IMR-90 (cell line): Measurements from ENCODE around the gene ARPC4. TPM values are rescaled to one million over a fixed set of nuclear protein-coding genes. Genes with fewer than 3 reads are reported as not detected.

Experiments used
- ATAC-seq: fragments of 200-7000 bp; cut with Tn5 transposase; 2 replicates; pipeline ENCODE4 v1.9.1; 2020; ENCODE audit warnings: low read depth, mild to moderate bottlenecking, moderate library complexity
- BruUV-seq: library from RNA; stranded (reverse); fragments of 400-500 nt; replicated peaks from 2 replicates; lab custom pipeline; 2021; lab: Mats Ljungman, UMichigan
- CTCF ChIA-PET: fragments of 300-600 bp; formaldehyde crosslinking; extraction: SDS; loops from one replicate; lab custom pipeline; 2021; ENCODE audit warnings: antibody characterized with exemption; lab: Yijun Ruan, JAX
- POLR2A ChIA-PET: fragments of 300-600 bp; sonication (Branson Sonifier 250); formaldehyde crosslinking; loops from one replicate; lab custom pipeline; 2022; ENCODE audit warnings: antibody characterized with exemption; ENCODE audit not compliant: unreplicated experiment; lab: Charles Lee
- DNase-seq: peaks from one replicate; pipeline ENCODE4 v3.0.0; 2013
- H2AFZ ChIP-seq: replicated peaks from 2 replicates; pipeline ENCODE3; 2013; ENCODE audit warnings: low read length, mild to moderate bottlenecking; ENCODE audit not compliant: poor library complexity
- H2AK5ac ChIP-seq: 2 replicates; pipeline ENCODE4 v1.6.1; 2013; ENCODE audit warnings: low read depth, low read length, inconsistent platforms
- H2AK9ac ChIP-seq: replicated peaks from 2 replicates; pipeline ENCODE3; 2013; ENCODE audit warnings: mild to moderate bottlenecking, low read depth, low read length, moderate library complexity; ENCODE audit not compliant: poor library complexity
- H2BK120ac ChIP-seq: 2 replicates; pipeline ENCODE4 v1.6.1; 2013; ENCODE audit warnings: low read depth, low read length, inconsistent platforms
- H2BK15ac ChIP-seq: 3 replicates; pipeline ENCODE4 v1.6.1; 2013; ENCODE audit warnings: low read depth, low read length, inconsistent platforms
- H2BK20ac ChIP-seq: 2 replicates; pipeline ENCODE4 v1.6.1; 2013; ENCODE audit warnings: low read depth, mild to moderate bottlenecking, inconsistent platforms, low read length, moderate library complexity
- H2BK5ac ChIP-seq: 2 replicates; pipeline ENCODE4 v1.6.1; 2013; ENCODE audit warnings: mild to moderate bottlenecking, low read depth, low read length, inconsistent platforms; ENCODE audit not compliant: poor library complexity, severe bottlenecking
- H3K14ac ChIP-seq: replicated peaks from 2 replicates; pipeline ENCODE4 v1.6.1; 2013; ENCODE audit warnings: low read depth, low read length, inconsistent platforms
- H3K18ac ChIP-seq: 2 replicates; pipeline ENCODE4 v1.6.1; 2013; ENCODE audit warnings: low read depth, low read length, control low read depth
- H3K23ac ChIP-seq: 2 replicates; pipeline ENCODE4 v1.6.1; 2013; ENCODE audit warnings: low read depth, low read length, inconsistent platforms
- H3K27ac ChIP-seq: 2 replicates; pipeline ENCODE4 v1.5.1; 2013; ENCODE audit warnings: mild to moderate bottlenecking, control low read depth, low read length; ENCODE audit not compliant: insufficient read depth
- H3K27me3 ChIP-seq: 2 replicates; pipeline ENCODE4 v1.6.1; 2013; ENCODE audit warnings: low read length; ENCODE audit not compliant: control insufficient read depth, insufficient read depth
- H3K36me3 ChIP-seq: 2 replicates; pipeline ENCODE4 v1.6.1; 2013; ENCODE audit warnings: low read length, mixed read lengths; ENCODE audit not compliant: control insufficient read depth, insufficient read depth
- H3K4ac ChIP-seq: 2 replicates; pipeline ENCODE4 v1.6.1; 2013; ENCODE audit warnings: low read depth, low read length, inconsistent platforms
- H3K4me1 ChIP-seq: 2 replicates; pipeline ENCODE4 v1.6.1; 2013; ENCODE audit warnings: low read length, mixed read lengths; ENCODE audit not compliant: control insufficient read depth, insufficient read depth
- H3K4me2 ChIP-seq: 2 replicates; pipeline ENCODE4 v1.6.1; 2013; ENCODE audit warnings: low read depth, mild to moderate bottlenecking, control low read depth, low read length, moderate library complexity
- H3K4me3 ChIP-seq: 2 replicates; pipeline ENCODE4 v1.5.1; 2013; ENCODE audit warnings: low read depth, mild to moderate bottlenecking, control low read depth, low read length, moderate library complexity; ENCODE audit not compliant: insufficient read depth
- H3K56ac ChIP-seq: 2 replicates; pipeline ENCODE4 v1.6.1; 2013; ENCODE audit warnings: low read length, inconsistent platforms; ENCODE audit not compliant: insufficient read depth; ENCODE audit errors: extremely low read depth
- H3K79me1 ChIP-seq, 2 experiments: 2 replicates each; pipeline ENCODE4 v1.6.1; 2013; ENCODE audit warnings: low read length in 2 of 2, inconsistent platforms in 1 of 2, low read depth in 1 of 2
- H3K9ac ChIP-seq: 2 replicates; pipeline ENCODE4 v1.6.1; 2013; ENCODE audit warnings: low read depth, low read length, control low read depth
- H3K9me1 ChIP-seq: 2 replicates; pipeline ENCODE4 v1.6.1; 2013; ENCODE audit warnings: low read length, inconsistent platforms; ENCODE audit not compliant: insufficient read depth
- H3K9me3 ChIP-seq: 2 replicates; pipeline ENCODE4 v1.6.1; 2013; ENCODE audit warnings: low read length; ENCODE audit not compliant: control insufficient read depth, insufficient read depth
- H4K20me1 ChIP-seq: 2 replicates; pipeline ENCODE4 v1.6.1; 2013; ENCODE audit warnings: low read length, inconsistent platforms; ENCODE audit not compliant: insufficient read depth
- H4K5ac ChIP-seq: 2 replicates; pipeline ENCODE4 v1.6.1; 2013; ENCODE audit warnings: mild to moderate bottlenecking, low read depth, low read length, control low read depth
- H4K8ac ChIP-seq, 2 experiments: 2 replicates each; pipeline ENCODE4 v1.6.1; 2013; ENCODE audit warnings: low read depth in 2 of 2, low read length in 2 of 2, control low read depth in 1 of 2, inconsistent platforms in 1 of 2
- H4K91ac ChIP-seq: 2 replicates; pipeline ENCODE4 v1.6.1; 2013; ENCODE audit warnings: low read depth, low read length, inconsistent platforms; ENCODE audit not compliant: insufficient read depth
- BHLHE40 ChIP-seq: fragments of 150-350 bp; IDR thresholded peaks from 2 replicates; pipeline ENCODE4 v1.6.1; 2016; ENCODE audit warnings: mild to moderate bottlenecking, low read depth, low read length
- CEBPB ChIP-seq: IDR thresholded peaks from 2 replicates; pipeline ENCODE4 v1.6.1; 2012; ENCODE audit warnings: low read depth, low read length, improper control_type of control experiment
- CHD1 ChIP-seq: IDR thresholded peaks from 2 replicates; pipeline ENCODE4 v1.6.1; 2012; ENCODE audit warnings: low read depth, low read length, improper control_type of control experiment
- CTCF ChIP-seq: conservative IDR thresholded peaks from 2 replicates; pipeline ENCODE4 v1.5.1; 2012; ENCODE audit warnings: mild to moderate bottlenecking, low read depth, low read length, improper control_type of control experiment
- ELK1 ChIP-seq: fragments of 150-350 bp; IDR thresholded peaks from 2 replicates; pipeline ENCODE4 v1.6.1; 2016; ENCODE audit warnings: low read depth, mild to moderate bottlenecking, low read length, moderate library complexity, borderline replicate concordance
- FOS ChIP-seq: fragments of 150-350 bp; IDR thresholded peaks from 2 replicates; pipeline ENCODE4 v1.6.1; 2016; ENCODE audit warnings: low read depth, low read length
- MAFK ChIP-seq: IDR thresholded peaks from 2 replicates; pipeline ENCODE4 v1.6.1; 2012; ENCODE audit warnings: low read depth, low read length, improper control_type of control experiment
- MAZ ChIP-seq: IDR thresholded peaks from 2 replicates; pipeline ENCODE4 v1.6.1; 2012; ENCODE audit warnings: low read depth, mild to moderate bottlenecking, low read length, improper control_type of control experiment, moderate library complexity, borderline replicate concordance
- MXI1 ChIP-seq: IDR thresholded peaks from 2 replicates; pipeline ENCODE4 v1.6.1; 2012; ENCODE audit warnings: low read depth, mild to moderate bottlenecking, low read length, moderate library complexity, borderline replicate concordance
- NFE2L2 ChIP-seq: fragments of 150-350 bp; IDR thresholded peaks from 2 replicates; pipeline ENCODE4 v1.6.1; 2016; ENCODE audit warnings: low read depth, mild to moderate bottlenecking, low read length
- POLR2A ChIP-seq: IDR thresholded peaks from 2 replicates; pipeline ENCODE4 v1.6.1; 2012; ENCODE audit warnings: mild to moderate bottlenecking, low read depth, low read length
- RAD21 ChIP-seq: IDR thresholded peaks from 2 replicates; pipeline ENCODE4 v1.6.1; 2012; ENCODE audit warnings: low read length, improper control_type of control experiment
- RCOR1 ChIP-seq: IDR thresholded peaks from 2 replicates; pipeline ENCODE4 v1.6.1; 2012; ENCODE audit warnings: mild to moderate bottlenecking, low read length, improper control_type of control experiment; ENCODE audit not compliant: insufficient replicate concordance
- RFX5 ChIP-seq: IDR thresholded peaks from 2 replicates; pipeline ENCODE4 v1.8.0; 2012; ENCODE audit warnings: low read depth, mild to moderate bottlenecking, low read length, moderate library complexity
- SMC3 ChIP-seq: fragments of 150-350 bp; IDR thresholded peaks from 2 replicates; pipeline ENCODE4 v1.6.1; 2016; ENCODE audit warnings: low read depth, mild to moderate bottlenecking, antibody characterized with exemption, low read length, moderate library complexity
- USF2 ChIP-seq: fragments of 150-350 bp; IDR thresholded peaks from 2 replicates; pipeline ENCODE4 v1.6.1; 2017; ENCODE audit warnings: mild to moderate bottlenecking, antibody characterized with exemption, low read length, low read depth
- WGBS, 2 experiments: methylation state at CpG; one replicate each; pipeline versions ENCODE4 v1.1.5 to v1.1.7; 2013; ENCODE audit warnings: missing lambda C conversion rate in 2 of 2; ENCODE audit not compliant: insufficient read length in 1 of 2; ENCODE audit errors: extremely low coverage in 2 of 2; 5-methylcytosine and 5-hydroxymethylcytosine counted together
- dilution Hi-C: fragments of 300-500 bp; cut with HindIII; formaldehyde crosslinking; loops from one replicate; pipeline ENCODE4 v1.14.3; 2018; ENCODE audit warnings: low sequenced_read_pairs; ENCODE audit not compliant: unreplicated experiment
- in situ Hi-C: fragments of 300-500 bp; cut with MboI; formaldehyde crosslinking; loops from 3 replicates; pipeline ENCODE4 v1.14.3; 2019; ENCODE audit warnings: low sequenced_read_pairs, inconsistent platforms, mixed read lengths
- intact Hi-C: fragments of 100-400 bp; cut with micrococcal nuclease; formaldehyde crosslinking; loops from 2 replicates; pipeline ENCODE4 v1.10.0; 2022
- polyA plus RNA-seq, 3 experiments: library from polyadenylated mRNA; depleted of rRNA; stranded (reverse); fragments of >200 nt; gene quantifications; 2 replicates each; pipeline ENCODE4 v1.2.3, GENCODE V29; 2012; ENCODE audit warnings: low replicate concordance in 1 of 3
- total RNA-seq: library from RNA; depleted of rRNA; stranded (reverse); fragments of >200 nt; gene quantifications from 2 replicates; pipeline ENCODE4 v1.2.3, GENCODE V29; 2012

The ARPC4 gene
- total and polyA plus RNA-seq, 2 of the 4 experiments (the other 2 are of a cell fraction) = 188 to 383 TPM

DNA sequence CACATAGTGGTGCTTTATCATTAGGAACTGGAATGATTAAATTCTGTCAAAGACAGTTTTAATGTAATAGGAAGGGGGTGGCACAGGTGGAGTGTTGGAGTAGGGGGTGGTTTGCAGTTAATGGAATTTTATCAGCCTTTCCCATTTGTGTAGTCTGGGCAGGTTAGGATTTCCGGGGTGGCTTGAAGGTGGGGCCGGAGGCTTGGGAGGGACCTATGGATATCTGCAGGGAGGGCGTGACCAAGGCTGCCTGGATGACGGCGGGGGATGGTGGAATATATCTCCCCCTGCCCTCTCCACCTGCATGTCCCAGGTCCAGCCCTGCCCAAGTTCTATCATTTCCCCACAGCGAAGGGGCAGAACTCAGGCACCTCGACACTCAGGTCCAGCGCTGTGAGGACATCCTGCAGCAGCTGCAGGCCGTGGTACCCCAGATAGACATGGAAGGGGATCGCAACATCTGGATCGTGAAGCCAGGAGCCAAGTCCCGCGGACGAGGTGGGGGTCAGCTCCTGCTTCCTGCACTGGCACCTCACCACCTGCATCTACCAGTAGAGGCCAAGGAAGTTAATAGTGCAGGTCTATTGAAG is 32.7 kb downstream of the ARPC4 start:
- Histone ChIP-seq H3K56ac (no peak overlapping the region), H3K9ac (no peak overlapping the region), H2AK5ac (no peak overlapping the region), H2BK15ac (no peak overlapping the region), H3K27ac (no peak overlapping the region), H3K36me3 (peaks cover 18% of the 10 kb centered on the region), H2BK120ac (no peak overlapping the region), H3K27me3 (no peaks in the 10 kb centered on the region), H4K8ac (no peak overlapping the region), H2AFZ (no peak overlapping the region), H3K4ac (no peak overlapping the region), H4K5ac (no peak overlapping the region), H3K4me1 (no peaks in the 10 kb centered on the region), H4K91ac (no peak overlapping the region), H2BK5ac (no peak overlapping the region), H3K9me1 (0 out of 2 replicates have a peak, but pooled peaks cover 3% of the 10 kb centered on the region), H3K9me3 (no peaks in the 10 kb centered on the region), H3K18ac (no peak overlapping the region), H3K79me1 (no peaks in the 10 kb centered on the region), H3K14ac (no peak overlapping the region), H3K4me3 (no peak overlapping the region), H2AK9ac (no peak overlapping the region), H2BK20ac (no peak overlapping the region), H3K23ac (no peak overlapping the region), H3K4me2 (no peak overlapping the region), H4K20me1 (no peaks in the 10 kb centered on the region)
- DNase-seq (no peak), ATAC-seq (no peak)
- no TSS peak for BruUV-seq
- dilution Hi-C loops = no loop called here
- intact Hi-C loops = no loop called here
- in situ Hi-C loops = no loop called here
- WGBS, 2 experiments = 80% methylated on average over 2 of the region's 14 CpGs; no CpG with 5 or more reads in 1 of the 2 experiments
- TF ChIP-seq MXI1 (no peak), RAD21 (no peak), RCOR1 (no peak), MAZ (no peak), FOS (no peak), SMC3 (no peak), USF2 (no peak), POLR2A (no peak), CHD1 (no peak), NFE2L2 (no peak), RFX5 (no peak), CTCF (no peak), ELK1 (no peak), BHLHE40 (no peak), CEBPB (no peak), MAFK (no peak)
- ChIA-PET CTCF (no interaction called here), POLR2A (no interaction called here)
